Activated CD8-positive, alpha-beta memory T cell treated with anti-CD3 and anti-CD28 coated beads, Interleukin-2, amount 50 U/mL, for 1 hour (primary cell): ENCODE data around the gene SRGAP3.

Source experiments
- DNase-seq: peaks from one replicate; pipeline ENCODE4 v3.0.0-alpha.2; 2020; ENCODE audit errors: extremely low read depth

The SRGAP3 gene

DNA sequence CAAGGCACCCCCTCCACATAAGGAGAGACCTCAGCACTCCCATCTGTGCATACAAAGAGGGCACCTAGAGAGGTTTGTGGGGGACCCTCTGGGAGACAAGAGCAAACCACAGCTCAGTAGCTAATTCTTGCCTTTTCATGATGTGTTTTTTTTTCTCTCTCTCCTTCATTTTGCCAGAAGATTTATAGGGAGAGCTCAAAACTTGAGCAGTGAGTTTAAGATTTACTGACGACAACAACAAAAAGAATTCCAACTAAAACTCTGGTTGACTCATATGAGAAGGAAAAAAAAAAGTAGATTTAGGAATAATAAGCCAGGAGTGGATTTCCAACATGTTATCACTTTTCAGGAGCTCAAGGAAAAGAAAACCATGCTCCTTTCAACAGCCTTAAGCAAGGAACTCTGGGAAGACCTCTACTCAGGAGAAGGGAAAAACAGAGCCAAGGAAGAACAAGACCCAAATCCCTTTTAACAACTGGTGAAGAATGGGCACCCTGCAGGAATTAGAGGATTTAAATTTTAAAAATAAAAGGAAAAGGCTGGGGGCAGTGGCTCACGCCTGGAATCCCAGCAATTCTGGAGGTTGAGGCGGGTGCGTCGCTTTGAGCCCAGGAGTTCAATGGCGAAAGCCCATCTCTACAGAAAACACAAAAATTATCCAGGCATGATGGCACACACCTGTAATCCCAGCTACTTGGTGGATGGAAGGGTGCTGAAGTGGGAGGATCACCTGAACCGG lies 228.0 kb downstream of the SRGAP3 start:
- no peak for DNase-seq

DNA sequence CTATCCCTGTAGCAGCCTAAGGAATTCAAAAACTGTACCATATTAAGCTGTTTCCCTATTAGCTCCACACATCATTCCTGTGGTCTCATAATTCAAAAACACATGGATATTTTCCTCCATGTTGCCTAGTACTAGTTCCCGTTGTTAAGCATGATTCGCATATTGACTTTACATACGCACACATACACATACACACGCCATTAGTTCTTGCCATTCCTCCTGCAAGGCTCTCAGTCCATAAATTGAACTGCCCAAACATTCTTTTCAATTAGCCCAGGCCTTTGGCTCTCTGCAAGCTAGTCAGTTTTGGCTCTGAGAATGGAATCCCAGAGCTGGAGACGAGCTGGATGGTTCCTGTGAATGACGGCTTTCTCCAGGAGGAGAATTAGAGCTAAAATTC lies 229.0 kb downstream of the SRGAP3 start:
- DNase-seq, result no peak

DNA sequence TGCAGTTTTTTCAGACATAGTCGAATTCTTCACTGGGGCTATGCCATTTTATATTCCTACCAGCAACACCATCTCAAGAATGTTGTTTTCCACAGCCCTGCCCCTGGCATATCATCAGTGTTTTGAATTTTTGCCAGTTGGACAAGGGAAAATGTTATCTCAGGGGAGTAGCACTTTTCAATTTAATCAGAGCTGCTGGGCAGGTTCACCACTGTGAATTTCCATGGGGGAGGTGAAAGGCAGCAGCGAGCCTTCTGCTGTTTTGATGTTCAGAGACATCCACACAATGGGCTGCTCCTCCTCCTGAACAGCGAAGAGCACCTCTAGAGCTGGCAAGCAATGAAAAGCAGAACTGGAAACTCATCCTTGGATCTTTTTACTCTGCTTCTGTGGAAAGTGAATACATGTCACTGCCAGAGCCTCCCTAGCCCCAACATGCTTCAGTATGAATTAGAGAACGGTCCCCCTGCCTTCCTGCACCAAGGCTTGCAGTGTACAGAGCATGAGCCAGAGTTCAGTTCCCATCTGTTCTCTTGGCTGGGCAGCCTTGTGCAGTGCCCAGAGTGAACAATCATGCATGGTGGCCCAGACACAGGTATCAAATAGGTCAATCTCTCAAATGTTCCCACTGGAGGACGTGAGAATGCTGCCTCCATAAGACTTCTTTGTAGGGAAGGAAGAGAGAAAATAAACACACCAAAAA lies 230.0 kb downstream of the SRGAP3 start:
- DNase-seq, result no peak

DNA sequence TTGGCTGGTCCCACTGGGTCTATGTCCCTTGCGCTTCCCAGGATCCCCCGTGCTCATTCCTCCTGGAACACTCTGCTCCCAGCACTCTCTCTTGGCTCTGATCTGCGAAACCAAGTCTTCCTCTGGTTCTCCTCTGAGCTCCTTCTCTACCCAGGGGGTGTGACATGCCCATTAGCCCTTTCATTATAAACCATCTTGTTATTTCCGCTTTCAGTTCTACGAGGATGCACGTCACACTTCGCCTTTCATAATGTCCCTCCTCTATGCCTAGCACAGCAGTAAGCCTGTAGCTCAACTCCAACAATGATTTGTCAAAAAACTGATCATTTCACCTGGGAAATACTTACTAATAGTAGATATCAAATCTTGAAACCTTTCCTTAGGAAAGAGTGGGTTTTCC lies 234.2 kb downstream of the SRGAP3 start:
- DNase-seq, result no peak

DNA sequence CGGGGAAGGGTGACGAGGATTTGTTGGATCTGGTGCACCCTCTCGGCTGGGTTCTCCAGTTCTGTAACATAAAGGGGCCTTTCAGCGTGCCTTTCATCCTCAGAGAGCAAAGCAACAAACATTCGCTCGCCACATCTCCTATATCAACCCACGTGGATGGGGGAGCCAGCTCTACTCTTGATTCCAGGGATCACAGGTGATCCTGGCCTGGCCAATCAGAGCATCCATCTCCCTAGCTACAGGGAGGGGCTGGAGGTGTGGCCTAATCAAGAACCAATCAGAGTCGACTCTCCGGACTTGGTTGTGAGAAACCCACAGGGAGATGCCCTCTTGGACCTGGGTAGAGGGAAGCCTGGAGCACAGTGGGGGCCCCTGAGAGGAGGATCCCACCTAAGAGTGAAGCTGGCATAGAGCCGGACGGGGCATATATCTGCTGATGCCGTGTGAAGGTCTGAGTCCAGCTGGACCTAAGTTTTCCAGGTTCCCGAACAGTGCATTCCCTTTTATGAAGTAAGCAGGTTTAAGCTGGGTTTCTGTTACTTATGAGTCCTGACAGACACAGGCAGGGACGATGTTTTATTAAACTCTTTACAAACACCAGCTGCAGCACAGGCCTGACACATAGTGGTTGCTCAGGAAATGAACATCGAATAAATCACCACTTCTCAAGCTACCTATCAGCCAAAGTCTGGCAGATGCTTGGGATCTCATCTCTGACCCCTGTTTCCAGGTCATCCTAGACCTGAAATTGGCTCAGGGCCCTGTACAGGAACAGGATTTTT lies 235.5 kb downstream of the SRGAP3 start:
- DNase-seq, result no peak

DNA sequence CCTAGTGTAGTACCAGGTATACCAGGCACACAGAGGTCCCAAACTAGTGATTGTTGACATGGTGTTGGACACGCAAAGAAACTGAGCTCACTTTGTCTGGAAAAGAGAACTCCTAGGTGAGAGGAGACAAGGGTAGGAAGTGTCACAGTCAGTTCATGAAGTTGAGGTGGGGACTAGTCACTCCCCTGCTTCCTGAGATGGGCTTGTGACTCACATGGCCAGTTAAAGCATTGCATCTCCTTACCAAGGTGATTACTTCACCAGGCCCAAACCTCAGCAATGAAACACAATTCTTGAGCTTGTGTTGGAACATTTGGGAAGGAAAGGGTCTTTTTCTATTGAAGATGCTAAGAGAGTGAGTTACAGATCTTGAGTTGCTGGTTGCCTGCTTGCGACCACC lies 236.9 kb downstream of the SRGAP3 start:
- no peak for DNase-seq

DNA sequence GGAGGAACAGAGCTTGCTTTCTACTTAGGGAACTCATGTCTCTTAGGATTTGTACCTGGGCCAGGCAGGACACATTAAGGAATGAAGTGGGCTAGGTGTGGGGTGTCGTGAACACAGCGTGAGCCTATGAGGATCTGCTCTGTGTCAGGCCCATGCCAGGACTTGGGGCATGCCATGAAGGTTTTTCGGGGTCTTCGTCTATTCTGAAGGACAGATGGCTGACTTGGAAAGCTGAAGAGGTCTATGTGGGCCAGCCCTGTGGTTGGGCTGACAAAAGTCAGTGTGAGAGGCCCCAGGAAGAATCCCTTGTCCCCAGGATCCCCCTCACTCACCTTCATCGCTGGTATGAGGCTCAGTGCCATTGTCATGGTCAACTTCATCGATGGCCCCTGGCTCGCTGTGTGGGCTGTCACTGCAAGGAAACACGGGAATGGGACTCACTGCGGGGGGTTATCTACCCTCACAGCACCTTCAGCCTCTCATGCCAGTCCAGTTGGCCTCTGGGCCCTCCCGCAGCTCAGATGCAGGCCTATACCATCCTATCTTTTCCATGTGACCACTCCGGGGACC lies 239.4 kb downstream of the SRGAP3 start:
- no peak for DNase-seq

DNA sequence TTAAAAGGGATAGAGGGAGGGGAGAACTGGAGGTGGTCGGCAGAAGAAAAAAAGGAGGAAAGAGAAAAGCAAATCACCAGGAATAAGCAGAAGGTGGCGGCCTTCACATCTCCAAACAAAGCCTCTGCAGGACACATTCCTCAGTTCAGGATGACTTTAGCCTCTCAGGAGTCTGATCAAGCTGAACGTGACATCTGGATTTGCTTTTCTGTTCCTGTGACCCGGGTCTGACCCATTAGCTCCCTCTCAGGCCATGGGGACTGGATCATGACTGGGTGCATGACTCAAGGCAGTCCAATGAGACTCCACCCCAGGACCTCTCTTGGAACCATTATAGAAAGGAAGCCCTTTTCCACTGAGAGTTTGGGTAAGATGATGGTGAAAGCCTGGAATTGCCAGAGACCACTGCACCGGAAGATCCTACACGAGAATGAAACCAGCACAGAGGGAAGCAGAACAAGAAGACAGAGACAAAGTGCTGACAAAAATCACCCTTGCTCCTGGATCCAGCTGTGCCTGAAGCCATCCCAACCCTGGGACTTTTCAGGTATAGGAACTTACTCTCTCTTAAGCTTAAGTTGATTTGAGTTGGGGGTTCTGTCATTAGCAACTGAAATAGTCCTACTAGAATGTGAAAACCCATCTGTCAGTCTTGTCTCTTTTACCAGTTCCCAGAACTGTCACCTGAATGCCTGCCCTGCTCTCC lies 240.7 kb downstream of the SRGAP3 start:
- DNase-seq, result no peak

DNA sequence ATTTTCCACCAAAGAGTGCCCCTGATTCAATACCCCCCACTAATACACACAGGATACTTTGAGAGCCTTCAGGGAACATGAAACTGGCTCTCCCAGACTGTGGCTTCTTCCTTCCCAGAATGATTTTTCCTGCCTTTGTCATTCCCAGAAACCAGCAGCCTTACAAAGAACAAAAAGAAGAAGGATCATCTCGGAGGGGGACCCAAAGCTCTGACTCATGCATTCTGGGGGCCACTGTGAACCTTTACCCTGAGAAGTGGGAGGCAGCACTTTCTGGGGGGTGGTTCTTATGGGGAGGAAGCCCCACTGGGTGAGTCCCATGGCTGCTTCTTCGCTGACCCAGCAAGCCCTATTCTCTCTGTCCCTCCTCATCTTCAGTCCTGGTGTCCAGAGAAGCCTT lies 241.5 kb downstream of the SRGAP3 start:
- no peak for DNase-seq

DNA sequence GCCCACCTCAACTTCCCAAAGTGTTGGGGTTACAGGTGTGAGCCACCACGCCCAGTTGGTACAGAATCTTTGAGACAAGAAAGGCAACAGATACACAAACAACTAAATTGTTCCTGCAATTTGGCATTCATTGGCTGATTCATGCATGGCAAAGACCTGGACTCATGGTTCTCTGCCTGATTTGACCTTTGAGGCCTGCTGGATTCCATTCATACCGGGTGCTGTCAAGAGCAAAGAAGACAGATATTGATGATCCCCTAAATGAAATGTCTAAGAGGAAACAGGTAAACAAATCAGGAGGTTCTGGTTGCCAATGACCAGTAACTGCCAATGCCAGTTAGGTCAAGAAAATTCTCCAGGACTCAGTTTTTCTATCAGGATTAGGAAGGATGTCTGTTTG lies 242.2 kb downstream of the SRGAP3 start:
- no peak for DNase-seq

DNA sequence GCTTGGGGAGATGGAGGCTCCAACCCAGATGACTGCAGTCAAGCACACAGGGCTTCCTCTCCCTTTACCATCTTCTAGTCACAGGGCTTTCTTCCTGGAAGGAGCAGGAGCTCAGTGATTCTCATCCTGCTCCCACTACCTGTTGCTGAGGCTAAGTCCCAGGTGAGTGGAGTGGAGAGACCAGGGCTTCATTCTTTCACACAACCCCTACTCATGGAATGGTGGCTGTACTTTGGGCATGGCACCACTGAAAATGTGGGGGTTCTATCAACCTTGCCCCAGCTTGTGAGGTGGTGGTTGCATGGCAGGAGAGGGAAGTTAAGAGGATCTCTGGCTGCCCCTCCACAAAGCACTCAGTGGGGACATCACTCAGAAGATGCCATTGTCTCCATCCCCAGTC lies 249.4 kb downstream of the SRGAP3 start:
- no peak for DNase-seq

DNA sequence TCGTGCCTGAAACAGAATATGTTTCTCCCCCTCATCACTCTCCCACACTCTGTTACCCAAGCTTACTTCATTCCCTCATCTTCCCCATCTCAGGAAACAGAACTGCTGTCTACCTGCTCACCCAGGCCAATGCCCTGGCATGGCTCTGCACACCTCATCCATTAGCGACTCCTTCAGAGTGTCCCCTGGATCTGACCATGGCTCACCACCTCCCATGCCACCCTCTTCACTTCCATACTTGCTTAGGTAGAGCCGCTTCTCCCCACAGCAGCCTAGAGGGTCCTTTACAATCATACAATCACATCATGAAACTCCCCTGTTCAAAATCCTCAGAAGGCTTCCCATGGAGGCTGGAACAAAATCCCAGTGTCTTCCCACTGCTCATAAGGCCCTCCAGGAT lies 252.3 kb downstream of the SRGAP3 start:
- DNase-seq, result no peak

DNA sequence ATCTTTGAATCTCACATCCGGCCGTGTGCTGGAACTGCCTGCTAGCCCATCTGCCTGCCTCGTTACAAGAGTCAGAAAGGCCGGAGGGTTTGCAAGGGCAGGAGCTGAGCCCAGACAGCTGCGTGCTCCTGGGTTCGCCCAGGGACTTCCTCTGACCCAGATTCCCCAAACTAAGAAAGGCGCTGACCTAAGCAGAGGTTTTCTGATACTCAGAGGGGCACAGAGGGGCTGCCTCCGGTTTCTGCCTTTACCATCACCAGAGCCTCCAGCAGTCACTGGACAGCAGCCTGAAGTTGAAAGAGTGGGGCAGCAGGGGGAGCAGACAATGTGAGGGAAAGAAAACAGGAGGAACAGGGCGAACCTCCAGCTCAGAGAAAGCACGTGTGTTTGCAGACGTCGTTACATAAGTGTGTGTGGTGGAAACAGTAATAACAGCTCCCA lies 252.7 kb downstream of the SRGAP3 start:
- no peak for DNase-seq

DNA sequence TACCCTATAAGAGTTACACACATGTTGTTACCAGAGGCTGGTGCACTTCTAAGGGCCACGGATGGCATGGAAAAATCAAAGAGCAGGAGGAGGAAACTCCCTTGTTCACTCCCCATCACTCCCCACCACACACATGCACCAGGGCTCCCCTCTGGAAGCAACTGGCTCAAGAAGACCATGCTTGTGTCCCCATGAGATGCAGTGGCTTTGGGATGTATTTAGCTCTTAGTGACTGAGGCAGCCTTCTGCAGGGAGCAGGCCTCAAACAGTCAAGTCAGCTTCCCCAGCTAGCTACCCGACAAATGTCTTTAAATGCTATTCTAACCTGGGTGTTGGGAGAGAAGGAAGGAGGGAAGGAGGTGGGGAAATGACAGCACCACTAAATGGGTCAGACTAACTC lies 253.2 kb downstream of the SRGAP3 start:
- no peak for DNase-seq

DNA sequence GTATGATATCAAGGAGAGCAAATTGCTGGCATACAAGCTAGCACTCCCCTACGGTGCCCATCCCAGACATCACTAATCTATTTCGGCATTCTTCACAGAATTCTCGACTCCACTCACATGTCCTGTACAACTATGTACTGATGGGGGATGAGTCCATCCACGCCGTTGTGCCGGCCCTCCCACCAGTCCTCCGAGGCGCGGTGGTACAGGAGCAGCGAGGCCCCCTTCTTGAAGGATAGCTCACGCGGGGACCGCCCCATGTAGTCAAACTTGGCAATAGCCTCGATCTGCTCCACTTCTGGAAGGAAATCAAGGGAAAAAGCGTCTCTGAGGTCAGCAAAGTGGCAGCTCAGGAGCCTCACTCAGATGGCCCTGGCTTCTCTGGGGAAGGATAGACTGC lies 255.2 kb downstream of the SRGAP3 start:
- DNase-seq, result no peak

DNA sequence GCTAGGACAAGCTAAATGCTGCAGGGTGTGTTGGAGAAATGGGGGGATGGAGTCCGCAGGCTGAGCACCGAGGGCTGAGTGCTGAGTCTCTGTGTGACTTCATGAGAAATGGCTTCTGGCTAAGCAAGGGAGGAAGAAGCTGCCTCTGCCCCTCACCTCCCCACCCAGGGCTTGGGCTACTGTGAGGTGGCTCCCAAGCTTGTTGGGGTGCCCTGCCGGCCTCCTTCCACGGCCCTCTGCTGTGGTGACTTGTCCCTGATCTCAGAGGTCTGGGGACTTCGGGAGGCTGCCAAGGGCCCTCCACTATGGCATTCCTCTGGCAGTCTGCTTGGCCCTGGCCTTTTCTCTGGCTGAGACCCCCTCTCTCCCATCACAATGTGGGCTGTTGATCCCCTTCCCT lies 256.1 kb downstream of the SRGAP3 start:
- no peak for DNase-seq

DNA sequence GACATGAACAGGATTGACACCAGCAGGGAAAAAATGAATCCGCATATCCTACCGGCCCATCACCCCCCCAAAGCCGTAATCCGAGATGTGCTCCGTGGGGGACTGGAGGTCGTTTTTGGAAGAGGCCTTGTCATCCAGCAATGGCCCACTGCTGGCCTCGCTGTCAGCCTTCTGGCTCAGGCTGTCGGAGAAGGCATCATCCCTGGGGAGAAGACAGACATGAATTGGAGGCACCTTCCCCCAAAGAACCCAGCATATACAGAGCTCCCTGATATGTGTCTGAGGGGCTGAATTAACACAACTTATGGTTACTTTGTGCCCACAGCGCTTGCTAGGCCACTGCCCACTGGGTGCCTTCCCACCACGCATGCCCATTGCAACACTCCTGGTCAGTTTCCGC lies 256.6 kb downstream of the SRGAP3 start:
- DNase-seq, result no peak

DNA sequence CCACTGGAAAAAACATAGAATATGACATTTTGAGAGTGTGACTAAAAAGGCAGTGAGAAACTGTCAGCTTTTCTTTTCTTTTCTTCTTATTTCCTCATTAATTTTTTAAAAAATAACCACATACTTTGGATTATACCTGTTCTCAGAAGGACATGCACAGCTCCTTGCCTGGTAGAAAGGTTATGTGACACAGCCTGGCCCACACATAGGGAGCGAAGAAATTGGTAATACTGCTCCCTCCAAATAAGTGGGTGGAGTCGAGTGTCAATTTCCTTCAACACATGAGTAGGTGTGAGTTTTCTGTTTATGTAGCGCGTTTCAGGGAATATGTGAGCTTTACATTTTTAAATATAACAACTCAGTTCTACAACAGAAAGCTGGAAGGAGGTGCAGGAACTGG lies 257.2 kb downstream of the SRGAP3 start:
- DNase-seq, result no peak

DNA sequence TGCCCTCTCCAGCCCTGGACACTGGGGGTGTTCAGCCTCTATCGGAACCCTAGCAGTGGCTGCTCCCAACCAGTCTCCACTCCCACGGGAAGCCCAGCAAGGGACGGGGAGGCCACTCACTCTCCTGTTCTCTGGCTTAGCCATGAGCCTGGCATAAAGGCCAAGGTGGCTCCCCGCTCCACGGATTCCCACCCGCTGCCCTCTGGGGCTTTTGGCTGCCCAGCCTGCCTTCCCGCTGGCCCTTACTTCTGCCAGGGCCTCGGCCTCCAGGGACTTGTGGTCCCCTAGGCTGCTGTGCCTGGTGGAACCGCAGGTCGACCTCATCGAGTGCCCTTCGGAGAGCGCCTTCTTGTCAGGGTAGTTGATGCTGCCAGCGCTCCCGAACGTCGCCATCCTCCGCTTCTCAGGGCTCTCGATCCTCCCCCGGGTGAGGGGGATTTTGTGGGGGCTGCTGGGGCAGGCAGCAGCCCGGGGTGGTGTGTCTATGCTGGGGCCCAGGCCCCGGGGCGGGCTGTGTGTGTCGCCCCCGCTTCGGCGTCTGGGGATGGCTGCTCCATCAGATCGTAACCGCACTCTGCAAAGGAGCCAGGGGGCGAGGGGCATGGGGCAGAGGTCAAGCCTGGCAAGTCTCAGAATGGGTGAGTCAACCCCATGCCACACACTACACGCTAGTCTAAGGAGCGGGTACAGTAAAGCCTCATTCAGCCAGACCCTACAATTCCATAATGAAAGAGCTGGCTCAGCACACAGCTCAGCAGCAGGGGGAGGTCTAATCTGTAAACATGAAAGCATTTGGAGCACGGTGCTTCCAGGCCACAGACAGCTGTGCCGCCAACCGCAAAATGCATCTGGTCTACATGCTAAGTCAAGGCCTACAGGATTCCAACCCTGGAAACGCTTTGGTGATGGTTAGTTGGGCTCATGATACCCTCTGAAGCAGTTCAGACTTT lies 258.9 kb downstream of the SRGAP3 start:
- no peak for DNase-seq

DNA sequence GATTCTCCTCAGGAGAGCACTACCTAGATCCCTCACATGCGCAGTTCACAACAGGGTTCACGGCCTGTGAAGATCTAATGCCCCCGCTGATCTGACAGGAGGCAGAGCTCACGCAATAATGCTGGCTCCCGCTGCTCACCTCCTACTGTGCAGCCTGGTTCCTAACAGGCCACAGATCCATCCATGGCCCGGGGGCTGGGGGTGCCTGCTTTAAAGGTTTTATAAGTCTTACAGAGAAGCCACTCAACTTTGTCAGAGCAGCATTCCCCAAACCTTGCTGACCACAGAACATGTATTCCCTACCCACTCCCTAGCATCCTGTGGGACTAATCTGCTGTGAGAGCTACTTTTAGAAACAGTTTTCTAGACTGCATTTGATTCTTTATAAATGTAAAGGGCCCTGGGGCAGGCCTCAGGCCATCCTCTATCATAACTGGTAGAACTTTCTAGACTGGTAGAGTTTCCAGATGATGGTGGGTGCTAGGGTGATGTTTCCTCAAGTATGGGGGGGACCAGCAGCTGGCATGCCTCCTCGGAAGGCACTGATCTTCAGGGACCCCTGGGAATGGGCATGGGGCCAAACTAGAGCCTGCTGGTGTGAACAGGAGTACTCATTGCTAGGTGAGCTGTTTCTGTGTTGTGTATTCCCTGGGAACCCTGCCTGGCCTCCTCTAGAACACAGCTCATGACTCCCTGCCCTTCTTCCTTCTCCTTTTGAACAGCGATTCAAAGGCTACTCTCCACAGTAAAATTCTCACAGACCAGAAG lies 260.5 kb downstream of the SRGAP3 start:
- no peak for DNase-seq
